Measurements from ENCODE around the gene RBKS.
A peak's percentile ranks its signal among the peaks of the same experiment; 100 is the strongest.
"Not testable (repeated sequence)": the region's sequence is repeated elsewhere in the genome, so short reads cannot be mapped to it uniquely, and the experiment has no call there.

The RBKS gene

DNA sequence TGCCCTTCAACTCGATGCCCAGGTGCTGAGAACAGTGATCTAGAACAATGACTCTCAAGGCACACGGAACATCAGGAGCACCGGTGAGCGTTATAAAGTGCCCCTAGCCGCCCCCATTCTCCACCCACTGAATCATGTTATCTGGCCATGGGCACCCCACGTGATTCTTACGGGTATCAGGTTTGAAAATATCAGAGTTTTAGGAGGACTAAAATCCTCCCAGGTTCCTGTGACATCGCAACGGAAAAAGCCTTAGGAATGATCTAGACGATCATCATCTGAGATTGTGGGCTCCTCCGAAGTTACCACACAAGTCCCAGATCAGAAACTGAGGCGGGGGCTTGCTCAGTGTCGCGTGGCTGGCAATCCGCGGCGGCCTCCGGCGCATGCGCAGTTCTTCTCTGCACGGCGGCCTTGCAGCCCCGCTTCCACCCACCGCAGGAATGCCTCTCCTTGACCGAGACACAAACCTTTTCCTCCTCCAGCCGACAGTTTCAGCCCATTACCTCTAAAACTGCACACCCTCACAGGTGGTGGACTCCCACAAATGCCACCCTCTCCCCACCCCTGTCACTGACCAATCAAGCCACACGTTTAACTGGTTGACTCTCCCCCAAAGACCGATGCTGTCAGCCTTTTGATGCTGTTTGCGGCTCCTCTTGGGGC is 124.4 kb downstream of the RBKS start:
- TF ChIP-seq, protein P1, sequence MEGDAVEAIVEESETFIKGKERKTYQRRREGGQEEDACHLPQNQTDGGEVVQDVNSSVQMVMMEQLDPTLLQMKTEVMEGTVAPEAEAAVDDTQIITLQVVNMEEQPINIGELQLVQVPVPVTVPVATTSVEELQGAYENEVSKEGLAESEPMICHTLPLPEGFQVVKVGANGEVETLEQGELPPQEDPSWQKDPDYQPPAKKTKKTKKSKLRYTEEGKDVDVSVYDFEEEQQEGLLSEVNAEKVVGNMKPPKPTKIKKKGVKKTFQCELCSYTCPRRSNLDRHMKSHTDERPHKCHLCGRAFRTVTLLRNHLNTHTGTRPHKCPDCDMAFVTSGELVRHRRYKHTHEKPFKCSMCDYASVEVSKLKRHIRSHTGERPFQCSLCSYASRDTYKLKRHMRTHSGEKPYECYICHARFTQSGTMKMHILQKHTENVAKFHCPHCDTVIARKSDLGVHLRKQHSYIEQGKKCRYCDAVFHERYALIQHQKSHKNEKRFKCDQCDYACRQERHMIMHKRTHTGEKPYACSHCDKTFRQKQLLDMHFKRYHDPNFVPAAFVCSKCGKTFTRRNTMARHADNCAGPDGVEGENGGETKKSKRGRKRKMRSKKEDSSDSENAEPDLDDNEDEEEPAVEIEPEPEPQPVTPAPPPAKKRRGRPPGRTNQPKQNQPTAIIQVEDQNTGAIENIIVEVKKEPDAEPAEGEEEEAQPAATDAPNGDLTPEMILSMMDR (IDR thresholded peaks at IDR 0.05; ENCODE audit: extremely low read depth, missing control alignments) = no peak
- DNase-seq (ENCODE audit: low spot score) = peak; percentile 41

DNA sequence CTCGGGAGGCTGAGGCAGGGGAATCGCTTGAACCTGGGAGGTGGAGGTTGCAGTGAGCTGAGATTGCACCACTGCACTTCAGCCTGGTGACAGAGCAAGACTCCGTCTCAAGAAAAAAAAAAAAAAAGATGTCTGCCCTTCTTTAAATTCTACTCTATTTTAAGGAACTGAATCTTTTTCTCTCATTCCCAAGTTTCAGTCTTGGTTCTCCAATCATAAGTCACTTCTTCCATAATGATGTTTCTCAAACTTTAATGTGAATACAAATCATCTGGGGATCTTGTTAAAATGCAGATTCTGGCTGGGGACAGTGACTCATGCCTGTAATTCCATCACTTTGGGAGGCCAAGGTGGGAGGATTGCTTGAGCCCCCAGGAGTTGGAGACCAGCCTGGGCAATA is 125.7 kb downstream of the RBKS start:
- DNase-seq (ENCODE audit: low spot score) = not testable (repeated sequence)

DNA sequence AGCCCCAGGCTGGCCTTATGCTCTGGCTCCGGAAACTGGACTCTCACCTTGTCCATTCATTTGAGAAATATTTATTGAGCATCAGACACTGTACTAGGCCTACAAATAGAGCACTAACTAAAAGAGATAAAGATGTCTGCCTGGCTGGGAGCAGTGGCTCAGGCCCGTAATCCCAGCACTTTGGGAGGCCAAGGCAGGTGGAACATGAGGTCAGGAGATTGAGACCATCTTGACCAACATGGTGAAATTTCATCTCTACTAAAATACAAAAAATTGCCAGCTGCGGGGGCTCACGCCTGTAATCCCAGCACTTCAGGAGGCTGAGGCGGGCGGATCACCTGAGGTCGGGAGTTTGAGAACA is 126.3 kb downstream of the RBKS start:
- TF ChIP-seq, protein P1 (IDR thresholded peaks at IDR 0.05; ENCODE audit: extremely low read depth, missing control alignments) = no peak
- no peak for DNase-seq (ENCODE audit: low spot score)

DNA sequence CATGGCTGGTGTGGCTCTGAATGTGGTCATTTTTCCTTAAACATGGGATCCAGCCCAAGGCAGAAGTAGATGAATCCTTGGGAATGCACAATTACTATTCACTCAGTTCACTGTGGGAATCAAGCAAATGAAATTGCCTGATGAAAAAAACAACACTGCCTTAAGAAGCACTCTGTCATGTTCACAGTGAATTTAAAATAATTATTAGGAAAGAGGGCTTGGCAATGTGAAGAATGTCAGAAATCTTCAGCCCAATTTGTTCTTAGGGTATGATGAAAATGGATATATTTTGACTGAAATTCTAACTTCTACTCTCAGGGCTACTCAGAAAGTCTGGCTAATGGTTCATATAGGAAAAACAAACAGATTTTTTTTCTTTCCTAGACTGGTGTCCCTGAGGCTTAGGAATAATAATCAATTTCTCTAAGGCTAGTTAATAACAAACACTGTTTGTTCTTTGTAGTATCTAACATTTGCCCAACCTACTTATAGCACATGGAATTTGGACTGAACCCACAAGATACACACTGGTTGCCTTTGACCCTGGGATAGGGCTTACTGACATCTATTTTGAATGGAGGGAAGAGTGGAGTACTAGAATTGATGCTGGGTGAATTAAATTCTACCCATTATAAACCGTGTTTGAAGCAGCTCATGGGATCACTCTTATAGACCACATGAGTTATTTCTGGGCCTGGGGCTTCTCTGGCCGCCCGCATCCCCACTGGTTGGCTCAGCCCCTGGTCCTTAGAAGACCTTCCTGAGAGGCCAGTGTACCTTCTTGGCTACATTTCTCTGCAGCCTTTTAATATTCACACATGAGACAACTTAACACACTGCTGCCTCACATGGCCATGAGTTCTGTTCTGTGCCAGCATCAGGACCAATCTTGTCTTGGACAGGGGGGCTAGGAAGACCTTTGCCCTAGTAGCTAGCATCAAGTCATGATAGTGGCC is 127.0 kb downstream of the RBKS start:
- TF ChIP-seq, protein P1 (IDR thresholded peaks at IDR 0.05; ENCODE audit: extremely low read depth, missing control alignments) = no peak
- no peak for DNase-seq (ENCODE audit: low spot score)

DNA sequence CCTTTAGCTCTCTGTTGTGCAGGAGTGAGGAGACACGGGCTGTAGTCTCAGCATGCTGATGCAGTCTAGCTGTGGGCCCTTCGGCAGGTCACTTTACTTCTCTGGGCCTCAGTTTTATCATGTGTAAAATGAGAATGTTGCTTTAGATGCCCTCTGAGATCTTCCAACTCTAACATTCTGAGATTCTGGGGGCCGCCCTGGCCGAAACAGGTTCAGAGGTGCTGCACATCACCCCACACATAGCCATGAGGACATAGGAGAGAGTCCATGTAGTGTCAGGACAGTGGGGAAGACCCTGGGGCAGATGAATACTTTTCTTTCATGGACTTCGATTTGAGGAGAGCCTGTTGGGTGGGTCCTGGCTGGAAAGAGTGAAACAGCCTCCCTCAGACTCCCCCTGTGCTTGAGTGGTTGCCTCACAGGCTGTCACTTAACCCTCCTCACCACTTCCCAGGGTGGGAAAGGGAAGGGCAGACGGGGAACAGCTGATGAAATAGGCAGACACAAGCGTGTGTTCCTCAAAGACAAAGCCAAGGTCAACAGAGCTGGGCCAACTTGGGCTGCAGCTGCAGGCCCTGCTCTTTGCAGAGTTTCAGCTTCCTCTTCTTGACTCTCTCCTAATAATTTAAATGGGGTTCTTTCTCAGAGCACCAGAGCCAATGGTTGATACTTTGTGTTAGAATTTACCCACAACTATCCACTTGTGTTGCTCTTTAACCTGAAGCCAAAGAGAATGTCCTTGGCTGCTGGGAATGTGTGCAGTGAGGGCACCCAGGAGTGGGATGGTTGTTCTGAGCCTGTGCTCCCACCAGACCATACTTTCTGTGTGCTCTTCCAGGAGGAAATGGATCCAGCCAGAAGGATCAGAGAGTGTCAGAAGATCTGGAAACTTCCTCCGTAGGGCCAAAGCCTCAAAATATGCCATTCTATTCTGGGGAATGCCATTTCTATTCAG is 133.4 kb downstream of the RBKS start:
- DNase-seq (ENCODE audit: low spot score) = no peak
- TF ChIP-seq, protein P1 (IDR thresholded peaks at IDR 0.05; ENCODE audit: extremely low read depth, missing control alignments) = no peak

DNA sequence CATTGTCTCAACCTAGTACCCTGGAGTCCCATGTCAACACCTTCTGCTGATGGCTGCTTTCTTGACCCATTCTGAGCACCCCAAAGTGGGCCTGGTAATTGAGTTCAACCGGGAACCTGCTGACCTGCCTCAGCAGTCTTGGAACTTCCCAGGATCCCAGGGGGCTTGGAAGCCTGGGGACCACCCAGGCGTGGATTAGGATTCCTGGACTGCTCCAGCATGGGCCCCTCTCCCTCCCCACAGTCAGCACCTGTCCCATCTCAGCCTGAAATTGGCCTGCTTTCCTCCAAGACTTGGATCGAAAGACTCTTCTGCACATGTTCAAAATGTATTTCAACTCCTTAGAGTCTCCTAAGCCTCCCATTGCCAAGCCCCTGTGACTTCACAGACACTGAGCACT is 134.1 kb downstream of the RBKS start:
- no peak for DNase-seq (ENCODE audit: low spot score)
- TF ChIP-seq, protein P1 (IDR thresholded peaks at IDR 0.05; ENCODE audit: extremely low read depth, missing control alignments) = no peak

DNA sequence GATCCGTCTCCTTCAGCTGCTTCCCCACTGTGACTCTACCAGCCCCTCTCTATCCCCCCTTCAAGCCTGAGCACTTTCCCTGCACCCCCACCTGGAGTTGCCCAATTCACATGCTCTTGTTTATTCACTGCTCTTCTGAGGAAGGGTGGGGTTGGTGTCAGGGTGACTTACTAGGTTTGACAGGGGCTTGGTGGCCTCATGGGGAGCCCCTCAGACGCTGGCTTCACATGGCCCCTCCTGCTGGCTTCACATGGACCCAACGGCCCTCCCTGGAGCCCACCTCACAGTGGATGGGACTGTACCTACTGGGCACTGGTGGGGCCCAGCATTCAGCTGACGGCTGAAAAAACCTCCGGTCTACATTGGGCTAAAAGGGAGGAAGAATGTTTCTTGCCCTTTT is 135.4 kb downstream of the RBKS start:
- TF ChIP-seq, protein P1 (IDR thresholded peaks at IDR 0.05; ENCODE audit: extremely low read depth, missing control alignments) = no peak
- DNase-seq (ENCODE audit: low spot score) = no peak

Measured in GM20000 (cell line).